Kidney (tissue), 14 donors: ENCODE data around the gene CCDC197. TPM values are rescaled to one million over a fixed set of nuclear protein-coding genes. Genes with fewer than 3 reads are reported as not detected.

Experiments used
- DNase-seq, 5 donors: peaks; one replicate each; pipeline ENCODE4 v3.0.0-alpha.2; 2013 to 2020
- FAIRE-seq: peaks from 2 replicates; lab custom pipeline; 2012; peaks lifted over from hg19 to GRCh38; lab: Jason Lieb, UNC
- H3K27ac ChIP-seq, 2 donors: one replicate each; pipeline ENCODE4 v1.7.0; 2013; ENCODE audit warnings: low read depth in 2 of 2, low read length in 2 of 2, inconsistent platforms in 1 of 2
- H3K27me3 ChIP-seq: one replicate; pipeline ENCODE4 v1.7.1; 2013; ENCODE audit warnings: low read length, inconsistent platforms; ENCODE audit not compliant: control insufficient read depth, insufficient read depth
- H3K36me3 ChIP-seq, 3 donors: one replicate each; pipeline versions ENCODE4 v1.7.0 to v1.7.1; 2013; ENCODE audit warnings: low read length in 3 of 3, control low read depth in 1 of 3, inconsistent platforms in 1 of 3; ENCODE audit not compliant: insufficient read depth in 3 of 3, control insufficient read depth in 2 of 3
- H3K4me1 ChIP-seq, 3 donors: one replicate each; pipeline versions ENCODE4 v1.7.0 to v1.7.1; 2013; ENCODE audit warnings: low read length in 3 of 3, inconsistent platforms in 1 of 3, low read depth in 1 of 3; ENCODE audit not compliant: control insufficient read depth in 2 of 3, insufficient read depth in 2 of 3
- H3K4me3 ChIP-seq, 3 donors: one replicate each; pipeline versions ENCODE4 v1.7.0 to v1.8.1; 2013; ENCODE audit warnings: low read length in 3 of 3, control low read depth in 1 of 3, inconsistent platforms in 1 of 3
- H3K9ac ChIP-seq, 3 donors: one replicate each; pipeline versions ENCODE4 v1.7.0 to v1.7.1; 2013; ENCODE audit warnings: low read length in 3 of 3, control low read depth in 1 of 3, inconsistent platforms in 1 of 3
- H3K9me3 ChIP-seq, 3 donors: one replicate each; pipeline versions ENCODE4 v1.7.0 to v1.7.1; 2013; ENCODE audit warnings: low read length in 3 of 3, control low read depth in 1 of 3, inconsistent platforms in 1 of 3; ENCODE audit not compliant: control insufficient read depth in 2 of 3, insufficient read depth in 1 of 3
- intact Hi-C: fragments of 100-400 bp; cut with DNase I; formaldehyde crosslinking; loops from one replicate; pipeline ENCODE4 v1.11.1; 2022
- polyA plus RNA-seq: library from polyadenylated mRNA; stranded (reverse); fragments of 350-450 nt; fragmentation: Illumina TruSeq; extraction: RNeasy Lipid Tissue Mini Kit (QIAGEN cat#74804); gene quantifications from one replicate; pipeline ENCODE4 v1.2.3, GENCODE V29; 2014; ENCODE audit warnings: low read depth, low replicate concordance; ENCODE audit not compliant: insufficient read depth
- total RNA-seq: library from RNA; stranded (reverse); fragmentation: NEBNext Ultra II Directional; extraction: Animal tissue kit (Norgen Biotek cat#: 25700); gene quantifications from one replicate; pipeline ENCODE4 v1.2.1, GENCODE V29; 2021
- TF ChIP-seq, protein P1 (sequence below): IDR thresholded peaks from 3 replicates; pipeline ENCODE4 v1.5.1; 2012; ENCODE audit warnings: mild to moderate bottlenecking, moderate library complexity, borderline replicate concordance; ENCODE audit not compliant: insufficient read depth; ENCODE audit errors: extremely low read depth
- donor health status: control.
- donor health status: control.
- donor health status: control.
- donor health status: control.
- donor health status: control.
- donor health status: DM: yes; HTN: yes; CAD: no.
- donor health status: Normal renal cell carcinoma (clear cell type).

Gene CCDC197
- total and polyA plus RNA-seq, 2 donors from 2014 or later = not detected

DNA sequence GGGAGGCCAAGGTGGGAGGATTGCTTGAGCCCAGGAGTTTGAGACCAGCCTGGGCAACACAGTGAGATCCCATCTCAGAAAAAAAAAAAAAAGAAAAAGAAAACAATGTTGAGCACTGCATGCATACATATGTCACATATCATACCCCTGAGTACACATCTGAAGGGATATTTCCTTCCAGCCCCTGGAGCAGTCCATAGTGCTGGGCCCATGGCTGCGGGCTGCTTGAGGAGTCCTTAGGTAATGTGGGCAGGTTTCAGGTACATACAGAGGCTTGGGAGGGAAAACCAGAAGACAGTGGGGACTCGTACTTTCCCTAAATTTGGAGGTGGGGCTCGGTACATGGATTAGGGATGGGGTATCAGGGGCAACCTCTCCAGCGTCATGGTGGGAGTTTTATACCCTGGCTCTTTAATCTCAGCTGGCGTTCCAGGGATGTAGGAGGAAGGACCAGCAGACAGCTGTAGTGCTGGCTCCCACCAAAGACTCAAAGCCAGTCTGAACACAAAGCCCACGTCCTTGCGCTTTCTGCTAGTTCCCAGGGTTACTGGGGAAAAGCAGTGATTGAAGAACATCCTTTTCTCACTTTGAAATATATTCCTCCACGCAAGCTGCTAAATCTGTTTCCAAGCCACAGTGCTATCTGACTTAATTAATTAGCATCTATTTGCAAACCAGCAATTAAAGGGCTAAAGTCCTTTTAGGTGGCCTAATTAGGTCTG, 34.2 kb downstream of the CCDC197 start:
- Histone ChIP-seq H3K27me3 (no peaks in the 10 kb centered on the region), H3K27ac (no peak overlapping the region), H3K9ac (no peak overlapping the region), H3K4me1 (no peaks in the 10 kb centered on the region), H3K36me3 (no peaks in the 10 kb centered on the region), H3K4me3 (no peak overlapping the region), H3K9me3 (no peaks in the 10 kb centered on the region)
- FAIRE-seq = no peak
- TF ChIP-seq, protein P1, sequence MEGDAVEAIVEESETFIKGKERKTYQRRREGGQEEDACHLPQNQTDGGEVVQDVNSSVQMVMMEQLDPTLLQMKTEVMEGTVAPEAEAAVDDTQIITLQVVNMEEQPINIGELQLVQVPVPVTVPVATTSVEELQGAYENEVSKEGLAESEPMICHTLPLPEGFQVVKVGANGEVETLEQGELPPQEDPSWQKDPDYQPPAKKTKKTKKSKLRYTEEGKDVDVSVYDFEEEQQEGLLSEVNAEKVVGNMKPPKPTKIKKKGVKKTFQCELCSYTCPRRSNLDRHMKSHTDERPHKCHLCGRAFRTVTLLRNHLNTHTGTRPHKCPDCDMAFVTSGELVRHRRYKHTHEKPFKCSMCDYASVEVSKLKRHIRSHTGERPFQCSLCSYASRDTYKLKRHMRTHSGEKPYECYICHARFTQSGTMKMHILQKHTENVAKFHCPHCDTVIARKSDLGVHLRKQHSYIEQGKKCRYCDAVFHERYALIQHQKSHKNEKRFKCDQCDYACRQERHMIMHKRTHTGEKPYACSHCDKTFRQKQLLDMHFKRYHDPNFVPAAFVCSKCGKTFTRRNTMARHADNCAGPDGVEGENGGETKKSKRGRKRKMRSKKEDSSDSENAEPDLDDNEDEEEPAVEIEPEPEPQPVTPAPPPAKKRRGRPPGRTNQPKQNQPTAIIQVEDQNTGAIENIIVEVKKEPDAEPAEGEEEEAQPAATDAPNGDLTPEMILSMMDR = no peak
- DNase-seq = no peak
- intact Hi-C loops = loop anchor here (5.0 kb wide), 1 partner anchor 106 kb away; no protein-coding TSS in a partner anchor

DNA sequence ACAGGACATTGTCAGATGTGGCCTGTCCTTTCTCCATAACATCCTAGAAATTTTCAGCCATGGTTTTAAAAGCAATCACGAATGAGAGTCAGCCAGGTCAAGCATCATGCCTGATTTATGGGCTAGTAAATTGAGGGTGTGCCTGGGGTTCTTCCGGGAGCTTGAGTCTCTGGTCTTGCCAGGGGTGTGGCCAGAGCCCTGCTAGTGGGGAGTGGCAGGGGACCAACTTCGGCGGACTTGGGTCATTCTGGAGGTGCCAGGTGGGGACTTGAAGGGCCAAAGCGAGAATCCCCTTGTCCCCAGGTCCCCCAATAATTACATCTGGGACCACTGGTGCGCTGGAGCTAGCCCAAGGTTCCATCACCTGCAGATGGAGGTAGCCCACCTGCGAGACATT, 34.8 kb downstream of the CCDC197 start:
- Histone ChIP-seq H3K9ac (no peak overlapping the region), H3K27ac (no peak overlapping the region), H3K4me1 (no peaks in the 10 kb centered on the region), H3K36me3 (no peaks in the 10 kb centered on the region), H3K4me3 (no peak overlapping the region), H3K9me3 (no peaks in the 10 kb centered on the region), H3K27me3 (no peaks in the 10 kb centered on the region)
- TF ChIP-seq, protein P1 = no peak
- FAIRE-seq = no peak
- DNase-seq = no peak
- intact Hi-C loops = loop anchor here (5.0 kb wide), 1 partner anchor 105 kb away; no protein-coding TSS in a partner anchor

DNA sequence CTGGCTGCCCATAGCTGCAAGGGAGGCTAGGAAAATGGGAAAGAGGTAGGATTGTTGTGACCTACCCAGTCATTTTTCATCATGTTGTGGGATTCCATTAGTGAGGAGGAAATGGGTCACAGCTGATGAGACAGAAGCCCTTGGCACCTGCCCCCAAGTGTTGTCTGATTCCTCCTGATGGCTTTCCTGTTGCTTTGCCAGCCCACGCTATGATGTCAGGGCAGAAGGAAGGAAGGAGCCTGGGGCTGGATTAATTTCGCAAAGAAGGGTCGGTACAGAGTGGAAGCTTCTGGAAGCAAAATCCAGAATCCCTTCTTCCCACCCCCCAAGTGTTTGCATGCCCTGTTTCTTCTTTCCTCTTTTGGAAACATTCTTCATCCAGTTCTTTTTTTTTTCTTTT, 37.8 kb downstream of the CCDC197 start:
- Histone ChIP-seq H3K9ac (no peak overlapping the region), H3K36me3 (no peaks in the 10 kb centered on the region), H3K27ac (no peak overlapping the region), H3K9me3 (no peaks in the 10 kb centered on the region), H3K27me3 (no peaks in the 10 kb centered on the region), H3K4me1 (no peaks in the 10 kb centered on the region), H3K4me3 (no peak overlapping the region)
- intact Hi-C loops = loop anchor here (5.0 kb wide), 1 partner anchor 102 kb away; no protein-coding TSS in a partner anchor
- FAIRE-seq = no peak
- DNase-seq = no peak
- TF ChIP-seq, protein P1 = no peak
